ENCODE results near the gene RGP1.
A peak's percentile ranks its signal among the peaks of the same experiment; 100 is the strongest.

Gene RGP1

DNA sequence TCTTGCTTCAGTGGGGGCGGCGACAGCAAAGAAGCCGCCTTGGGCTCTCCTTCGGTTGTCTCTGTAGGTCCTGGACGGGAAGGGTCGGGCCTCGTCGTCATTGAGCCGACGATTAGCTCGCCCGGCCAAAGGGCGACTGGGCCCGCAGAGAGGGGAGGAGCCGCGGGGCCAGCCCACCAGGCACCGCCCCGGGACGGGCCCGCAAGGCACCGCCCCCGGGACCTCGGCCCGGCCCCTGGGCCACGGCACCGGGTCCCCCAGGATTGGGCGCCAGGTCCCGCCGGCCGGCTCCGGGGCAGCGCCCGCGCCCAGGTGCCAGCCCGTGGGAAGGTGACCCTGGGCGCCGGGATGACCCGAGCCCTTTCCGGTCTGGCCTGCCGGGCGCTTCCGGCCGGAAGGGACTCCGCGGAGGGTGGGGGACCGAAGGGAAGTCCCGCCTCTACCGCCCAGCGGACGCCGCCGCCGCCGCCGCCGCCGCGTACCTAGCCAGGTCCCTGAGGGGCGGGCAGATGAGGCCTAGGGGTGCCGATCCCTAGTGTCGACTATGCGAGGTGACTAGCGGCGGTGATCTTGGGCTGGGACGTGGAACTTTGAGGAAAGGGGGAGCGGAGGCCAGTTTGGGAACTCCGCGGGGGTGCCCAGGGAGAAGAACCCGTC lies at the start of gene RGP1, which contains the start of gene GBA2:
Gene RGP1 (plus strand): TSS at position 430 of the 657 bp plus-strand sequence. CDS start 469 bp downstream, outside the sequence.
Gene GBA2 (minus strand): TSS at position 371 of the 657 bp plus-strand sequence. CDS start 524 bp downstream, outside the sequence.
- CTCF ChIA-PET: interaction anchor here (0.6 to 6.6 kb wide), 15 partner anchors 8 to 197 kb away, joined by 3 to 83 read pairs (median 5); partner anchors contain the start of genes CCDC107, CREB3, RMRP and TLN1
- DNase-seq: peak; percentile 81
- Mint-ChIP-seq H3K27me3 (no peaks in the 10 kb centered on the region), H3K4me3 (peak within 1 kb of the TSS; percentile 90), H3K36me3 (peaks cover 46% of the 10 kb centered on the region), H3K9me3 (no peaks in the 10 kb centered on the region), H3K4me1 (peaks cover 47% of the 10 kb centered on the region), H3K27ac (peak within 1 kb of the TSS; percentile 93)

- Mint-ChIP-seq H3K27ac (no peak overlapping the region), H3K36me3 (peaks cover 42% of the 10 kb centered on the region), H3K4me3 (no peak overlapping the region), H3K9me3 (no peaks in the 10 kb centered on the region), H3K4me1 (no peaks in the 10 kb centered on the region), H3K27me3 (no peaks in the 10 kb centered on the region)
- DNase-seq: no peak
- CTCF ChIA-PET: interaction anchor here (0.7 to 1.8 kb wide), 3 partner anchors 29 to 91 kb away, joined by 3 to 4 read pairs (median 4); no protein-coding TSS in a partner anchor
These were observed 49.1 kb upstream of the RGP1 start for GRCh38 chr9:35700031-35700430.

GRCh38 chr9:35700942-35701341 lies 48.1 kb upstream of the RGP1 start:
- CTCF ChIA-PET: interaction anchor here (0.6 to 1.8 kb wide), 4 partner anchors 26 to 82 kb away, joined by 3 to 4 read pairs (median 4); no protein-coding TSS in a partner anchor
- DNase-seq: no peak
- no peaks in the 10 kb centered on the region for H3K9me3 Mint-ChIP-seq
- peaks cover 45% of the 10 kb centered on the region for H3K36me3 Mint-ChIP-seq
- no peak overlapping the region for H3K27ac Mint-ChIP-seq
- H3K4me1 Mint-ChIP-seq: no peaks in the 10 kb centered on the region
- H3K27me3 Mint-ChIP-seq: no peaks in the 10 kb centered on the region
- no peak overlapping the region for H3K4me3 Mint-ChIP-seq

GRCh38 chr9:35702696-35703095 lies 46.4 kb upstream of the RGP1 start:
- Mint-ChIP-seq H3K27ac (no peak overlapping the region), H3K9me3 (no peaks in the 10 kb centered on the region), H3K36me3 (peaks cover 45% of the 10 kb centered on the region), H3K4me1 (no peaks in the 10 kb centered on the region), H3K4me3 (no peak overlapping the region), H3K27me3 (no peaks in the 10 kb centered on the region)
- no peak for DNase-seq
- CTCF ChIA-PET: interaction anchor here (1.2 kb wide), 1 partner anchor 99 kb away, joined by 3 read pairs; no protein-coding TSS in a partner anchor

DNA sequence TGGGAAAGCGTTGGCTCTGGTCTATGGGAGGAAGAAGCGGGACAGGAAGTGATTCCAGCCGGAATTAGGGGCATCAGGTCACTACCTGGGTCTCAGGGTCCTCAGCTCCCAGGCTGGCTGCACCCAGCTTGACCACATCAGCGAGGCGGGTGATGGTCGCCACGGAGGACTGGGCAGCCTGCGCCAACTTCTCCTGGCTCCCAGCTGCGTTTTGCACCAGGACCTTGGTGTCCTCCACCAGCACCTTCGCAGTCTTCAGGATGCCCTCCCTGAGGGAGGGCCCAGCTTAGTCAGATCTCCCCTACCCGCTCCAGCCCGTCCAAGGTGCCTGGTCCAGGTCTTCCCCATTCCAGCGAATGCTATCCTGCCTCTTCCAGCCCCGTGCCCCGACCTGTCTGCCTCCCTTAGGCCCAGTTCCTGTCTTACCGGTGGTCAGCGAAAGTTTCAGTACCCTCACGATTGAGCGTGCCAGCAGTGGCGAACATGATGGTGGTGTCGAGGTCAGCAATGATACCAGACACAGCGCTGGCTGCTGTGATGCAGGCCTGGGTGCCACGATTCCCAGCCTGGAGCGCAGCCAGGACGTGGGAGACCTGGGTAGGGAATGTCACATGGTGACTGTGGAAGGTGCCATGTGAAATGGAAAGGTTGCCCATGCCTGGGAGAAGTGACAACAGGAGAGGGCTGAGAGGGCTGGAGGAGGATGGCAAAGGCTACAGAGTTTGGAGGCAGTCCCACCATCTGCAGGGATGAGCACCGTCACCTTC lies 45.0 kb upstream of the RGP1 start:
- H3K27me3 Mint-ChIP-seq: no peaks in the 10 kb centered on the region
- no peaks in the 10 kb centered on the region for H3K9me3 Mint-ChIP-seq
- no peak overlapping the region for H3K4me3 Mint-ChIP-seq
- H3K27ac Mint-ChIP-seq: no peak overlapping the region
- CTCF ChIA-PET: interaction anchor here (1.0 kb wide), 1 partner anchor 44 kb away, joined by 3 read pairs; no protein-coding TSS in a partner anchor
- peaks cover 54% of the 10 kb centered on the region for H3K36me3 Mint-ChIP-seq
- no peak for DNase-seq
- H3K4me1 Mint-ChIP-seq: no peaks in the 10 kb centered on the region

DNA sequence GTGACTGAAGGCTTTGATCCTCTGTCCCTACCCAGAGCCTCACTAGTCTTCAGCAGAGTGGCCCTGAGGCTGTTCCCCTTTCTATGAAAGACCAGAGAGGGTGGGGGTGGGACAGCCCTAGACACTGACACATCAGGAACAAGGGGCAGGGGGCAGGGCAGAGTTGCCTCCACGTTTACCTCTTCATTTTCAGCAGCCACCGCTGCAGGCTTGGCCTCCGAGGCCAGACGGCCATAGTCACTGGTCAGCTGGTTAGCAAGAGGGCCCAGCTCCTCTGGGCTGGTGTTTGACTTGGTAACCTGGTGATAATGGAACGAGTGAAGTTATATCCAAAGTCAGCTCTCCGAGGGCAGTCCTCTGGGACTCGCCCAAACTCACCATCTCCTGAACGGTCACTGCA lies 43.7 kb upstream of the RGP1 start:
- H3K4me1 Mint-ChIP-seq: no peaks in the 10 kb centered on the region
- H3K4me3 Mint-ChIP-seq: no peak overlapping the region
- no peaks in the 10 kb centered on the region for H3K9me3 Mint-ChIP-seq
- CTCF ChIA-PET: interaction anchor here (0.5 to 4.8 kb wide), 2 partner anchors 10 to 89 kb away, joined by 3 to 41 read pairs; no protein-coding TSS in a partner anchor
- H3K36me3 Mint-ChIP-seq: peaks cover 61% of the 10 kb centered on the region
- no peak for DNase-seq
- no peak overlapping the region for H3K27ac Mint-ChIP-seq
- H3K27me3 Mint-ChIP-seq: no peaks in the 10 kb centered on the region

GRCh38 chr9:35705836-35706430 lies 43.2 kb upstream of the RGP1 start:
- peaks cover 66% of the 10 kb centered on the region for H3K36me3 Mint-ChIP-seq
- no peaks in the 10 kb centered on the region for H3K4me1 Mint-ChIP-seq
- no peaks in the 10 kb centered on the region for H3K9me3 Mint-ChIP-seq
- no peak overlapping the region for H3K27ac Mint-ChIP-seq
- CTCF ChIA-PET: interaction anchor here (0.5 to 4.8 kb wide), 4 partner anchors 10 to 95 kb away, joined by 3 to 41 read pairs (median 4); partner anchors contain the start of genes CCDC107 and RMRP
- DNase-seq: no peak
- H3K27me3 Mint-ChIP-seq: no peaks in the 10 kb centered on the region
- H3K4me3 Mint-ChIP-seq: no peak overlapping the region

DNA sequence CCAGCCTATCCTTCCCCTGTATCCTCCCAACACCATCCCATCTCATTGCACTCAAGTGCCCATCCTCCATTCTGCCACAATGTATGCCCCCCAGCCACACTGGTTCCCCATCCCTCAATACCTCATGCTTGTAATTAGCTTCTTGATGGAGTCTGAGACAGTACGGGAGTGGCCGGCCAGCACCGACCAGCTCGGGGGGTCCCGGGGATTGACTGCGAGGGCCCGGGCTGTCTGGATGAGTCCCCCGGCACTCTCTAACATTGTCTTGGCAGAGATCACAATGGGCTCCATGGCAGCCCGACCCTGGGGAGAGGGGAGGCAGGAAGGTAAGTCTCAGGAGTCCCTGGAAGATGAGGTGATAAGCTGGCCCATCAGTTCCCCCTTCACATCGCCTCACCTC lies 42.1 kb upstream of the RGP1 start:
- no peaks in the 10 kb centered on the region for H3K9me3 Mint-ChIP-seq
- no peaks in the 10 kb centered on the region for H3K4me1 Mint-ChIP-seq
- no peak overlapping the region for H3K27ac Mint-ChIP-seq
- CTCF ChIA-PET: interaction anchor here (1.0 to 4.8 kb wide), 4 partner anchors 11 to 96 kb away, joined by 3 to 41 read pairs (median 6); partner anchors contain the start of genes CCDC107 and RMRP
- no peaks in the 10 kb centered on the region for H3K27me3 Mint-ChIP-seq
- DNase-seq: no peak
- H3K4me3 Mint-ChIP-seq: no peak overlapping the region
- peaks cover 76% of the 10 kb centered on the region for H3K36me3 Mint-ChIP-seq

DNA sequence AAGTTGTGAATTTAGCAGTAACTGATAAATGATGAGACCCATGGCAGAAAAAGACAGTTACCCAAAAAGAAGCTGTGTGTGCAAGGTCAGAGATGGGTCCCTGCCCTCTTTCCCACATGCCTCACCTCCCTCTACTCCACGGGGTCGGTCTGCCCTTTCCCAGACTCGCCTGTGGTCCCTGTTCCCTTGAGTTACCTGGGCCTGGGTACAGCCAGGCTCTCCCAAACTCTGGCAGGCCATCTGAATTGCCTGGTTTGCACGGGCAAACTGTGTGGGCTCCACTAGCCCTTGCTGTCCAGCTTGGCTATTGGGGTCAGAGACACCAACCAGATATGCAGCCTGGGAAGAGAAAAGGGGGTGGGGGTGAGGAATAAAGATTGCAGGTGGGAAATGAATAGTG lies 40.9 kb upstream of the RGP1 start:
- peaks cover 79% of the 10 kb centered on the region for H3K36me3 Mint-ChIP-seq
- no peak overlapping the region for H3K27ac Mint-ChIP-seq
- H3K4me3 Mint-ChIP-seq: no peak overlapping the region
- H3K27me3 Mint-ChIP-seq: no peaks in the 10 kb centered on the region
- H3K9me3 Mint-ChIP-seq: no peaks in the 10 kb centered on the region
- no peaks in the 10 kb centered on the region for H3K4me1 Mint-ChIP-seq
- CTCF ChIA-PET: interaction anchor here (1.4 to 4.8 kb wide), 3 partner anchors 12 to 97 kb away, joined by 5 to 41 read pairs (median 6); partner anchors contain the start of genes CCDC107 and RMRP
- no peak for DNase-seq

DNA sequence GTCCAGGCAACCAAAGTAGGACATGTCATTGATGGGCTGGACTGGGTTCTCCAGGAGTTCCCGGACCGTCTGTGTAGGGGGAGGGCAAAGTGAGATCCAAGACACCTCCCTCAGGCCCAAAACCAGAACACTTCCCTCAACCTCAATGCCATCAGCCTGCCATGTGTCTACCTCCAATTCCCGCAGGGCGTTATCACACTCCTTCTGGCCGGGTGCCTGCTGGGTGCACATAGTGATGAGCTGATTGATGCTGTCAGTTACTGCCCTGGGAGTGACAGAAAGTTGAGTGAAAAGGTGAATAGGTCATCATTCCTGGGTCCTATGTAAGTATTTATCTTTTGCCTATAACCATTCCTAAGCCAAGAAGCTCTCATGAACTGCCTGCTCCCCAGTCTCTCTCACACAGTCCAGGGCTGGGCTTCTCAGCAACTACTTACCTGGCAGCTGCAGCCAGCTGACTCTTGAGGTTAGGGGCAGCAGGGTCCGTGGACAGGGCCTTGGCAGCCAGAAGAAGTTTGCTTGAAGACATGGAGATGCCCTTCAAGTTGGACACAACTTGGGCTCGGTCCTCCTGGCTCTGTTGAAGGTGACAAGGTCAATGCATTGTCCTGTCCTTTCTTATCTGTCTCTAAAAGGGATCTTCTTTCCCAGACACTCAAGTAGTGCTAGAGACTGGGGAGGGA lies 38.1 kb upstream of the RGP1 start:
- H3K27ac Mint-ChIP-seq: peak overlapping the region; percentile 16
- H3K27me3 Mint-ChIP-seq: no peaks in the 10 kb centered on the region
- H3K9me3 Mint-ChIP-seq: no peaks in the 10 kb centered on the region
- no peak for DNase-seq
- CTCF ChIA-PET: interaction anchor here (1.0 to 6.7 kb wide), 2 partner anchors 14 to 107 kb away, joined by 3 to 31 read pairs; no protein-coding TSS in a partner anchor
- H3K4me1 Mint-ChIP-seq: no peaks in the 10 kb centered on the region
- H3K36me3 Mint-ChIP-seq: peaks cover 81% of the 10 kb centered on the region
- no peak overlapping the region for H3K4me3 Mint-ChIP-seq

GRCh38 chr9:35711501-35712428 lies 37.3 kb upstream of the RGP1 start:
- Mint-ChIP-seq H3K4me3 (no peak overlapping the region), H3K27me3 (no peaks in the 10 kb centered on the region), H3K9me3 (no peaks in the 10 kb centered on the region), H3K27ac (peak overlapping the region; percentile 28), H3K4me1 (no peaks in the 10 kb centered on the region), H3K36me3 (peaks cover 83% of the 10 kb centered on the region)
- CTCF ChIA-PET: interaction anchor here (0.6 to 6.7 kb wide), 4 partner anchors 15 to 108 kb away, joined by 3 to 31 read pairs (median 3); no protein-coding TSS in a partner anchor
- DNase-seq: no peak

DNA sequence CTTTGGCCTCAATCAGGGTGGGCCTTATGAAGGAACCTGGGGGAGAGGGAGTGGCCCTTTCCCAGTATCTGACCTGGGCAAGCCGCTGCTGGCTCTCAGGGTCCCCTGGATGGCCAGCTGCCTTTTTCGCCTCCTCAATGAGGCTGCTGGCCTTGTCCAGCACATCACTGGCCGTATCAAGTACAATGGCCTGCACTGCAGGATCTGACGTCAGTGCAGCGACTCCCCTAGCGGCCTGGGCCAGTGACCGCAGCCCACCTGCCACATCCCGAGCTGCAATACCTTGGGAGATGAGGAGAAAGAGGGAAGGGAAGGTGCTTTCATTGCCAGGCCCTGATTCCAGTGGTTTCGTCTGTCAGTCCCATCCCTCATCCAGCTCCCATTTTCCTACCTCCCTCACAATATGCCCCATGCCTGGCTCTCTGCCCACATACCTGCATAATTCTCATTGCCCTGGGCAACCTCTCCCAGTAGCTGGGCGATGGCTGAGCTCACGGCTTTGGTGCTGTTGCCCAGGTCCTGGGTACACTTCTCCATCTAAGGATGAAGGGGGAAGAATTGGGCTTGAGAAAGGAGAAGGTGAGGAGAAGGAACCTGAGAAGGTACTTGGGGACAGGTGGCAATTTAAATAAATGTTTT lies 36.2 kb upstream of the RGP1 start:
- CTCF ChIA-PET: interaction anchor here (1.0 to 6.7 kb wide), 2 partner anchors 16 to 97 kb away, joined by 3 to 31 read pairs; no protein-coding TSS in a partner anchor

More for the DNA sequence above, 36.2 kb upstream of the RGP1 start:
- H3K9me3 Mint-ChIP-seq: no peaks in the 10 kb centered on the region
- H3K4me3 Mint-ChIP-seq: no peak overlapping the region
- H3K27me3 Mint-ChIP-seq: no peaks in the 10 kb centered on the region
- no peak for DNase-seq
- H3K27ac Mint-ChIP-seq: no peak overlapping the region
- H3K36me3 Mint-ChIP-seq: peaks cover 81% of the 10 kb centered on the region
- no peaks in the 10 kb centered on the region for H3K4me1 Mint-ChIP-seq
